GM13977 (cell line): ENCODE measurements around the gene COL27A1.

ENCODE experiments used
- DNase-seq: peaks from one replicate; pipeline ENCODE4 v3.0.0; 2012; ENCODE audit warnings: low spot score
- in situ Hi-C: fragments of 300-500 bp; cut with MboI; formaldehyde crosslinking; loops from one replicate; pipeline ENCODE4 v1.12.0; 2022; ENCODE audit warnings: low sequenced_read_pairs, low pct_unique_long_range_greater_than_20kb, mixed read lengths, inconsistent platforms; ENCODE audit not compliant: unreplicated experiment
- TF ChIP-seq, protein P1 (sequence below): IDR thresholded peaks from 2 replicates; pipeline ENCODE4 v1.5.1; 2012; ENCODE audit warnings: mild to moderate bottlenecking, control low read depth; ENCODE audit not compliant: insufficient read depth; ENCODE audit errors: extremely low read depth, missing control alignments

COL27A1 gene

GRCh38 chr9:114119242-114120191 lies 35.8 kb upstream of the COL27A1 start:
- TF ChIP-seq, protein P1, sequence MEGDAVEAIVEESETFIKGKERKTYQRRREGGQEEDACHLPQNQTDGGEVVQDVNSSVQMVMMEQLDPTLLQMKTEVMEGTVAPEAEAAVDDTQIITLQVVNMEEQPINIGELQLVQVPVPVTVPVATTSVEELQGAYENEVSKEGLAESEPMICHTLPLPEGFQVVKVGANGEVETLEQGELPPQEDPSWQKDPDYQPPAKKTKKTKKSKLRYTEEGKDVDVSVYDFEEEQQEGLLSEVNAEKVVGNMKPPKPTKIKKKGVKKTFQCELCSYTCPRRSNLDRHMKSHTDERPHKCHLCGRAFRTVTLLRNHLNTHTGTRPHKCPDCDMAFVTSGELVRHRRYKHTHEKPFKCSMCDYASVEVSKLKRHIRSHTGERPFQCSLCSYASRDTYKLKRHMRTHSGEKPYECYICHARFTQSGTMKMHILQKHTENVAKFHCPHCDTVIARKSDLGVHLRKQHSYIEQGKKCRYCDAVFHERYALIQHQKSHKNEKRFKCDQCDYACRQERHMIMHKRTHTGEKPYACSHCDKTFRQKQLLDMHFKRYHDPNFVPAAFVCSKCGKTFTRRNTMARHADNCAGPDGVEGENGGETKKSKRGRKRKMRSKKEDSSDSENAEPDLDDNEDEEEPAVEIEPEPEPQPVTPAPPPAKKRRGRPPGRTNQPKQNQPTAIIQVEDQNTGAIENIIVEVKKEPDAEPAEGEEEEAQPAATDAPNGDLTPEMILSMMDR = no peak
- in situ Hi-C loops = loop anchor here (25.0 kb wide), 1 partner anchor 168 kb away; no protein-coding TSS in a partner anchor
- no peak for DNase-seq

DNA sequence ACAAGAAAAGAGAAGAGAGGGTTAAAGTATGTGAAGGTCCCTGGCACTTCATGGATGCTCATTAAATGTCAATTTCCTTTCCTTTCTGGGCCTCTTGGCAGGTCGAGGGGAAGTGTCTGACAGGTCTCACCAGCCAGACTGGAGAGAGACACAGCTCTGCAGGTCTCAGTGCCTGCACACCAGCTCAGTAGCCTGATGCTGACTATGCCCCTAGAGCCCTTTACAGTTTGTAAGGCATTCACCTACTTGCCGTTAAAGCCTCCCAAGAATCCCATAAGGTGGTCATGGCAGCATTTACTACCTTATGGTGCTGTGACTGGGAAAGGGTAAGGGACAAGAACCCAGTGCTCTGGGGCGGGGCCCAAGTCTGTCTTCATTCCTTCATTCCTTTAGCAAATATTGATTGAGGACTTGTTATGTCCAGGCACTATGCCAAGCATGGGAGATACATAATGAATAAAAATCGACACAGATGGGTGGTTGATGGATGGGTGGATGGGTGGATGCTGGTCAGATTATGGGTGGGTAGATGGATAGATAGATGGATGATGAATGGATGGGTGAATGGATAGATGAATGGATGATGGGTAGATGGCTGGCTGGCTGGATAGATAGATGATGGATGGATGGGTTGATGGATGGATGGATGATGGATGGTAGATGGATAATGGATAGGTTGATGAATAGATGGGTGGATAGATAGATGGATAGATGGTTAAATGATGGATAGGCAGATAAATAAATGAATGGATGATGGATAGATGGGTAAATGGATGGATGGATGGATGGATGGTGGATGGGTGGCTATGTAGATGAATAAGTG lies 34.9 kb upstream of the COL27A1 start:
- DNase-seq = no peak
- TF ChIP-seq, protein P1 = no peak
- in situ Hi-C loops = loop anchor here (25.0 kb wide), 1 partner anchor 167 kb away; no protein-coding TSS in a partner anchor

DNA sequence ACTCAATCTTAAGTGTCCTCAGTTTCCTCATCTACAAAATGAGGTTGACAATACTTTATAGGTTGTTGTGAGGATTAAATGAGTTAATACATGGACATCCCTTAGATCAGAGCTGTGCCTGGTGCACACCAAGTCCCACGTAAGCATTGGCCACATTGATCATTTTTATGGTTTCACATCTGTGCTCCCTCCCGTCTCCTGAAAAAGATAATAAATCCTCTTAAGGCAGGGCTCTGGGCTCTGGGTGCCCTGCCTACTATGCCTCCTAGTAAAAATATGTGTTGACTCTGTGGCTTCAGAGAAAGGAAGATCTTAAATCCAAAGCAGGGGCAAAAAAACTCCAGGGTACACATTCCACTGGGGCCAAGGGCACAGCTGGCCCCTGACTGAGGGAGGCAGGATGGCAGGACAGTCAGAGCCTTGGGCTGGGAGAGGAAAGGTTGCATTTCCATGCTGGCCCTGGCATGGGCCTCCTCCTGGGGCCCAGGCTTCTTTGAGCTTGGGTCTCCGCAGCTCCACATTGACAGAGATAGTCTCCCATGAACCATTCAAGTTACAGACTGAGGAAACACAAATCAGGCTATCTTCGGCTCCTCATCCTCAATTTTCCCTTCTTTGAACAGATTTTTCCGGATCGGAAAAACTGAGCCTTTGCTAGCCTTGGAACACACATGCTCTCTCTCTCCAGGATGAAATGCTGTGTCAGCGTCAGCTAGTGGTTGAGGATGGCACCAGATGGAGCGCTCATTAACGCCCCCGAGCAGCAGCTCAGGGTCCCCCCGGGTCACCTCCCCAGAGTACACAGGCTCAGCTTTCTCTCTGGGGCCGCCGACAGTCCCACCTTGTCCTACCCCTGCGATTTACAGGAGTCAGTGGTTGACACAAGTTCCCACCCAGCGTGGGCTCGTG lies 33.9 kb upstream of the COL27A1 start:
- in situ Hi-C loops = loop anchor here (25.0 kb wide), 1 partner anchor 166 kb away; no protein-coding TSS in a partner anchor
- TF ChIP-seq, protein P1 = no peak
- DNase-seq = no peak

- TF ChIP-seq, protein P1 = no peak
Observed at GRCh38 chr9:114122136-114123027, 33.0 kb upstream of the COL27A1 start.

GRCh38 chr9:114123031-114123977 lies 32.0 kb upstream of the COL27A1 start:
- in situ Hi-C loops = loop anchor here (25.0 kb wide), 1 partner anchor 164 kb away; no protein-coding TSS in a partner anchor
- TF ChIP-seq, protein P1 = no peak
- no peak for DNase-seq

More at GRCh38 chr9:114122136-114123027, 33.0 kb upstream of the COL27A1 start:
- no peak for DNase-seq
- in situ Hi-C loops = loop anchor here (25.0 kb wide), 1 partner anchor 165 kb away; no protein-coding TSS in a partner anchor
